Measurements from ENCODE around the gene CELF1. TPM values are rescaled to one million over a fixed set of nuclear protein-coding genes. Genes with fewer than 3 reads are reported as not detected.

CELF1 gene
- total and polyA plus RNA-seq, 2 of the 13 experiments (the other 11 are each of a cell fraction or from before 2014, with no cell fraction given), result 69.0 to 80.1 TPM

GRCh38 chr11:47447906-47448305 is 105.0 kb downstream of the CELF1 start:
- Histone ChIP-seq H3K9me3 (ENCODE audit: low read length) (no peaks in the 10 kb centered on the region), H3K9ac (ENCODE audit: insufficient read depth, low read depth, low read length) (no peak overlapping the region), H3K4me3 (replicated peaks in 1 of 3; ENCODE audit: insufficient read depth in 1 of 3, low read depth in 2 of 3, low read length in 3 of 3) (no peak overlapping the region), H2AFZ (ENCODE audit: low read length) (no peak overlapping the region), H3K4me2 (ENCODE audit: low read depth, low read length) (peak overlapping the region; percentile 27; the same call in 1 of the 2 replicates), H3K27ac (ENCODE audit: extremely low read length, insufficient read depth, low read length) (no peak overlapping the region), H3K79me2 (ENCODE audit: insufficient read depth, low read length) (no peaks in the 10 kb centered on the region), H4K20me1 (ENCODE audit: insufficient read depth, low read length) (no peaks in the 10 kb centered on the region), H3K4me1 (ENCODE audit: insufficient read depth, low read length) (peaks cover 46% of the 10 kb centered on the region), H3K27me3 (ENCODE audit: control insufficient read depth in 1 of 2, insufficient read depth in 2 of 2, low read length in 2 of 2) (no peaks in the 10 kb centered on the region), H3K36me3 (replicated peaks in 1 of 2; ENCODE audit: control insufficient read depth in 1 of 2, insufficient read depth in 2 of 2, low read length in 2 of 2) (no peaks in the 10 kb centered on the region; a peak in 1 of 5 replicates)
- intact Hi-C loops (cut with micrococcal nuclease; ENCODE audit: unreplicated experiment) (no loop called here), in situ Hi-C loops (cut with HindIII; ENCODE audit: extremely low pct_ligation_motif_present, low pct_unique_long_range_greater_than_20kb) (no loop called here)
- ChIA-PET CTCF (ENCODE audit: low intra/inter-chr PET ratio, low total read pairs) (no interaction called here), POLR2A (interaction anchor here (2.5 kb wide), 1 partner anchor 10 kb away, joined by 12 read pairs; no protein-coding TSS in a partner anchor)
- DNase-seq (ENCODE audit: low spot score) (no peak), FAIRE-seq (no peak), ATAC-seq (peak; percentile 55)
- BruUV-seq (replicated peaks), result no TSS peak
- no CpG with 5 or more reads among the region's 12 CpGs for WGBS (ENCODE audit: low lambda C conversion rate)
- no peak for TF ChIP-seq ZNF337 (CRISPR knock-in tag; IDR thresholded peaks at IDR 0.05; ENCODE audit: borderline replicate concordance, low read depth)
- no peak for TF ChIP-seq TOE1 (CRISPR knock-in tag; IDR thresholded peaks at IDR 0.05)
- TF ChIP-seq IRF1 (CRISPR knock-in tag; IDR thresholded peaks at IDR 0.05; ENCODE audit: low read depth), result no peak
- TF ChIP-seq CREB1 (IDR thresholded peaks at IDR 0.05), result no peak
- no peak for TF ChIP-seq CREB1 (CRISPR knock-in tag; IDR thresholded peaks at IDR 0.05)
- TF ChIP-seq, protein P1, sequence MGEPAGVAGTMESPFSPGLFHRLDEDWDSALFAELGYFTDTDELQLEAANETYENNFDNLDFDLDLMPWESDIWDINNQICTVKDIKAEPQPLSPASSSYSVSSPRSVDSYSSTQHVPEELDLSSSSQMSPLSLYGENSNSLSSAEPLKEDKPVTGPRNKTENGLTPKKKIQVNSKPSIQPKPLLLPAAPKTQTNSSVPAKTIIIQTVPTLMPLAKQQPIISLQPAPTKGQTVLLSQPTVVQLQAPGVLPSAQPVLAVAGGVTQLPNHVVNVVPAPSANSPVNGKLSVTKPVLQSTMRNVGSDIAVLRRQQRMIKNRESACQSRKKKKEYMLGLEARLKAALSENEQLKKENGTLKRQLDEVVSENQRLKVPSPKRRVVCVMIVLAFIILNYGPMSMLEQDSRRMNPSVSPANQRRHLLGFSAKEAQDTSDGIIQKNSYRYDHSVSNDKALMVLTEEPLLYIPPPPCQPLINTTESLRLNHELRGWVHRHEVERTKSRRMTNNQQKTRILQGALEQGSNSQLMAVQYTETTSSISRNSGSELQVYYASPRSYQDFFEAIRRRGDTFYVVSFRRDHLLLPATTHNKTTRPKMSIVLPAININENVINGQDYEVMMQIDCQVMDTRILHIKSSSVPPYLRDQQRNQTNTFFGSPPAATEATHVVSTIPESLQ (CRISPR knock-in tag; conservative IDR thresholded peaks at IDR 0.05), result no peak
- TF ChIP-seq, protein P2, sequence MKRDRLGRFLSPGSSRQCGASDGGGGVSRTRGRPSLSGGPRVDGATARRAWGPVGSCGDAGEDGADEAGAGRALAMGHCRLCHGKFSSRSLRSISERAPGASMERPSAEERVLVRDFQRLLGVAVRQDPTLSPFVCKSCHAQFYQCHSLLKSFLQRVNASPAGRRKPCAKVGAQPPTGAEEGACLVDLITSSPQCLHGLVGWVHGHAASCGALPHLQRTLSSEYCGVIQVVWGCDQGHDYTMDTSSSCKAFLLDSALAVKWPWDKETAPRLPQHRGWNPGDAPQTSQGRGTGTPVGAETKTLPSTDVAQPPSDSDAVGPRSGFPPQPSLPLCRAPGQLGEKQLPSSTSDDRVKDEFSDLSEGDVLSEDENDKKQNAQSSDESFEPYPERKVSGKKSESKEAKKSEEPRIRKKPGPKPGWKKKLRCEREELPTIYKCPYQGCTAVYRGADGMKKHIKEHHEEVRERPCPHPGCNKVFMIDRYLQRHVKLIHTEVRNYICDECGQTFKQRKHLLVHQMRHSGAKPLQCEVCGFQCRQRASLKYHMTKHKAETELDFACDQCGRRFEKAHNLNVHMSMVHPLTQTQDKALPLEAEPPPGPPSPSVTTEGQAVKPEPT (CRISPR knock-in tag; IDR thresholded peaks at IDR 0.05; ENCODE audit: low read depth), result no peak
- no peak for TF ChIP-seq SOX6 (IDR thresholded peaks at IDR 0.05)
- TF ChIP-seq SOX6 (CRISPR knock-in tag; IDR thresholded peaks at IDR 0.05), result no peak
- no peak for TF ChIP-seq U2AF2 (IDR thresholded peaks at IDR 0.05; ENCODE audit: low read depth, low read length)
- TF ChIP-seq FOXA3 (CRISPR knock-in tag; IDR thresholded peaks at IDR 0.05), result no peak
- no peak for TF ChIP-seq ZNF746 (CRISPR knock-in tag; IDR thresholded peaks at IDR 0.05)
- TF ChIP-seq ZNF605 (CRISPR knock-in tag; IDR thresholded peaks at IDR 0.05), result no peak
- TF ChIP-seq ZNF772 (CRISPR knock-in tag; IDR thresholded peaks at IDR 0.05), result no peak
- TF ChIP-seq ETV6 (CRISPR knock-in tag; conservative IDR thresholded peaks at IDR 0.05), result no peak
- TF ChIP-seq SAP130 (CRISPR knock-in tag; IDR thresholded peaks at IDR 0.05; ENCODE audit: low read depth), result no peak
- 0 out of 2 replicates have a peak, but pooled peaks have one; percentile 31 for TF ChIP-seq HNRNPL (IDR thresholded peaks at IDR 0.05; ENCODE audit: low read depth, low read length)
- no peak for TF ChIP-seq ZNF576 (CRISPR knock-in tag; IDR thresholded peaks at IDR 0.05)
- TF ChIP-seq HNF4A (CRISPR knock-in tag; IDR thresholded peaks at IDR 0.05), result peak; percentile 62
- TF ChIP-seq ZNF720 (CRISPR knock-in tag; IDR thresholded peaks at IDR 0.05), result no peak
- TF ChIP-seq XBP1 (CRISPR knock-in tag; IDR thresholded peaks at IDR 0.05), result no peak
- peak; percentile 58; the same call in 1 of the 2 replicates for TF ChIP-seq ATF7-NPFF (CRISPR knock-in tag; IDR thresholded peaks at IDR 0.05; ENCODE audit: low read depth)
- peak; percentile 56; the same call in 1 of the 2 replicates for TF ChIP-seq HNF4G (IDR thresholded peaks at IDR 0.05; ENCODE audit: borderline replicate concordance, low read depth, low read length)
- TF ChIP-seq HNF4G (CRISPR knock-in tag; IDR thresholded peaks at IDR 0.05; ENCODE audit: borderline replicate concordance, low read depth), result no peak
